Activated CD4-positive, alpha-beta T cell treated with anti-CD3 and anti-CD28 coated beads, Interleukin-10, Interleukin-2, amounts not matched to agents 100 ng/mL and 50 ng/mL, durations not matched to agents 16 hours and 8 hours (primary cell): Measurements from ENCODE around the gene CHN2.

ENCODE experiments used
- DNase-seq: peaks from one replicate; pipeline ENCODE4 v3.0.0-alpha.2; 2020

Gene CHN2

DNA sequence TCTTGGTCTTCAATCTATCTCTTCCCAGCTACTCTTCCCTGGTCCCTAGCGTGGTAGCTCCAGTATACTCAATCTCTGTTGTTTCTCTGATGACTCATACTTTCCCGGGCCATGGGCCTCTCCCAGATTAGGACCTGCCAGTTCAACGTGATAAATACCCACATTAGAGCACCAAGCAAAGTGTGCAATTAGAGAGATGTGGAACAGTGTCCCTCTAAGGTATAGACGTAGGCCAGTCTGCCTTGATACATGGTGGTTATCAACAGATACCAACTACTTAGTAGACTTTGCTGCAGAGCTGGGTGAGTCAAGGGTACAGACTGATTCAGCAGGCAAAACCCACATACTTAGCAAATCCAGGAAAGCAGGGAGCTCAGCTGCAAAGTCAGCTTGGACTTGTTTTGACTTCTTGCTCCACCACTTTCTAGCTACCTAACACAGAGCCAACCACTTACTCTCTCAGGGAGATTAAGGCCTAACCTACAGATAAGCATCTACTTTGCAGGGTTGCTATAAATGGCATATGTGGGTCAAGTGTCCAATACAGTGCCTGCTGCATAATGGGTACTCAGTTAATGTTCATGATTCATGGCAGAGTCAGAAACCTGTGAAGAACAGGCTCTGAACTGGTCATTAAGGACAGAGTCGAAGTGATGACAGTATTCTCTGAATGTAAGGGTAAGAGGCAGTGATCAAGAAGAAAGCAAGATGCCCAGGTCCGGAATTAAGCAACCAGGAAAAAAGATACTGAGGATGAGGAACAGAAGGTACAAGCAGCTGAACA, 176.1 kb downstream of the CHN2 start:
- no peak for DNase-seq

GRCh38 chr7:29371472-29371871, 176.9 kb downstream of the CHN2 start:
- DNase-seq = no peak

- DNase-seq = no peak
Measured at GRCh38 chr7:29372351-29373090, 177.9 kb downstream of the CHN2 start.

DNA sequence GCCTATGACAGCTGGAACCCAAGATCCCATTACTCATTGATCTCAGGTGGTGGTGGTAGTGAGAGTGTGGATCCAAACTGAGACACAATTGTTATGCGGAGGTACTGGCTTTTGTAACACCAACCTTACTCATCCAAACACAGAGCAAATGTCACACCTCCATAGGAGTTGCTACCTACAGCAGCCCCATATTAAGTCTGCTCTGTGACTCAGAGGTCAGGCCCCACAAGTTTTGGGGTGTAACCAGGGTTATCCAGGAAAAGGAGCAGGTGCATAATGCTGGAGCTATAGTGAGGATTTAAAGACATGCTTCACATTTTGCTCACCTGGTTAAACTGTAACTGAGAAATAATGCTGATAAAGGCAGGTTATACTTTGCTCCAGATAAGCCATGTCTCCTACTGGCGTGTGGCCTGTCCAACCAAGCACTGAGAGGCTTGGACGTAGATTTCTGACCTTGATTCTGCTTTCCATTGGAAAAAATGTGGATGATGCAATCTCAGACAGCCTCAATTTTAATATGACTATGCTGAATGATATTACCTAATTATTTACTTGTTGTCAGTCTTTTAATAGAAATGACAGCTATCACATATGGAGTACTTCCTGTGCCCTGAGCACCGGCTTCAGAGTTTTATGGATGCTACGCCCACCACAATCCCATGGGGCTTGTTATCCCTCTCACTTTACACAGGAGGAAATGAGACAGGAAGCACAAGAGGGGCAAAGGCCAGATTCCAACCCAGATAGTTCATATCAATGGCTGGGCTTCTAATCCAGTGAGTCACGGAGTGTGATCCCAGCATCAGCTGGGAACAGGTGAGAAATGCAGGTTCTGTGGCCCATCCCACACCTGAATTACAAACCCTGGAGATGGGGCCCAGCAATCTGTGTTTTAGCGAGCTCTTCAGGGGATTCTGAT, 181.3 kb downstream of the CHN2 start:
- no peak for DNase-seq

DNA sequence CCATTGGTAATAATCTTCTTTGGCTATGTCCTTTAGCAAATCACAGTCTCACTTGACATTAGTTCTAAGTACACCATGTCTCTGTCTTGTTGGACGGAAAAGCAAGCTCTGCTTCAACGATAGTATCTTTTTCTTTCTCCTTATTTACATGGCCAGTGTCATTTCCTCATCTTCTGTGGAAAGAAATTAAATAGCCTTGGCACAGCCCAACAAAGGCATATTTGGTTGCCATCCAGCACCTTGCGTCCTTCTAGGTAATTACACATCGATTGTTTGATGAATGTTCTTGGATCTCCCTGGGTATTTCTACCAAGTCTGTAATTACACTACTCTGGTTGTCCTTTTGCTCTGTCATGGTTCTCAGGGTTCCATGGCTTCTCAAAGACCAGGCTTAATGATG, 183.1 kb downstream of the CHN2 start:
- DNase-seq = no peak

GRCh38 chr7:29379551-29379950, 185.0 kb downstream of the CHN2 start:
- DNase-seq = no peak

DNA sequence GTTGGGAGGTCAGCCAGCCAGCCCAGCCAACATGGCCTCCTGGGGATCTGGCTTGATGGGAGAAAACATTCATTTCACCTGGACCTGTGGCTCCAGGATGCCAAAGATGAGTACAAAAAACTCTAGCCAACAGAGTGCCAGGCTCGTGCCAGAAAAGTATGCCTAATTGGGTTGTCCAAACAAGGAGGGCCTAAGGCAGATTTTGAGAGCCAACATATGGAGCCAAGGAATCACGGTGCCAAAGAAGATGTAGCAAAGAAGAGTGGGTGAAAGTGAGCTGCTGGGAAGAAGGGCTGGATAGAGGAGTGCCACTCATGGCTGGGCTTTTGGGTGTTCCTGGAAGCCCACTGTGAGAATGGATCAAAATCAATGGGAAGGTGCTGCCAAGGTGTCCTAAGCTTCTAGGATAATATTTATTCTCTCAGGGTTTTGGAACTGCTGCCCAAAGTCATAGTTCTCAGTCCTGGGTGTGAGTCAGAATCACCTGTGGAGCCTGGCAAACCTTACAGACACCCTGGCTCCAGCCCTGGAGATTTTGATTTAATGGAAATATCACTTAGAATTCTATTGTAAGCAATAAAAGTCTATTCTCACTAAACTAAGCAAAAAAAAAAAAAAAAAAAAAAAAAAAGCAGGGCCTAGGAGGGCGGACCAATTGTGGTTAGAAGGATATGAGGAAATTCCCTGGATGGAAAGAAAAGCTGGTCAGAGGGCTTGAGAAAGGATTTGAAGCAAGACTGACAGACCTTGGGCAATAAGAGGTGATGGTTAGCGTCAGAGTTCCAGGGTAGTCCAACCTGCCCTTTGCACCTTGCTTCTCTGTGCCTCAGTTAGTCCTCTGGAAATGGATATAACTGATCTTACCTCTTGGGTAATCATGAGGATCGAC, 186.9 kb downstream of the CHN2 start:
- no peak for DNase-seq

GRCh38 chr7:29384277-29384676, 189.7 kb downstream of the CHN2 start:
- DNase-seq = no peak

DNA sequence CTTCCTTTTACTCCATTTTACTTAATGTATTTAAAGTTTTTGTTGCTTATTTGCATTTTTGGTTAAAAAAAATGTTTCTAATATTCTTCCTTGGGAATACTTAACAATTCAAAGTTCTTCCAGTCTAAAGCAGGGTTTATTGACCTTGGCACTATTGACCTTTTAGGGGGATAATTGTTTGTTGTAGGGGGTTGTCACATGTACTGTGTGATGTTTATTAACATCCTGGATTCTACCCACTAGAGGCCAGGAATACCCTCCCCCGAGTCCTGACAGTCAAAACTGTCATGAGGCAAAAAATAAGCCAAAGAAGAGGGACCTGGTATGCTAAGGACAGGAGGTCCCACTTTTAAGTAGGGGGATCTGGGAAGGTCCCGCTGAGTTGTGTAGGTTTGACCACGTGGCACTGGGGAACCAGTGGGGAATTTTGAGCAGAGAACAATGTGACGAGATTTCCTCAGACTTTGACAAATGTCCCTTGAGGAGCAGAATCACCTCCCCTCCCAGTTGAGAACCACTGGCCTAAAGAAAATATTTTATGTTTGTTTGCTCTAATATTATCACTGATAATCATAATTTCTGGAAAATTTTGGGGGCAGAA, 190.7 kb downstream of the CHN2 start:
- DNase-seq = no peak

DNA sequence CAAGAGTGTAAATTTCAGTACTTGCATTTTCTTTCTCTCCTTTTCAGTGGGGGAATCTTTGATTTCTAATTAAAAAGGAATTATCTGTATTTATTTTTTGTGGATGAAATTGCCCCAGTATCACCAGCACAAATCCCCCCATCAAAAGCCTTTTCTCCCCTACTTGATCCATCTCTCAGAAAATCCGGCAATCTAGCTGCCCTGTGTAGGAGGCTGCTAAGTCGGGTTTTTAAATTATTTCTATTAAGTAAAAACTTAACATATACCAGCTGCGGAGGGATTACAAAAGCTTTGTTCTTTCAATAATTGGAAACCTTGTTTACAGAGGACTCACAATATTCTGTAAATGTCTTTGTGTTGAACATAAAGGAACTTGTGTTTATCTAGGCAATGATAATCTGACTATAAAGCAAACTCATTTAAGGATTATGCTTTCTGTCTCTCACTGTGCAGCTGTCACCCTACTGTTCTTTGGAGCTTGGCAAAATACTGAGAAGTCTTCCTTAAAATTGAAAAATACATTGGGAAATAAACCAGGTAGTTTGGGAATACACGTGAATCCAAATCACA, 191.7 kb downstream of the CHN2 start:
- DNase-seq = no peak

DNA sequence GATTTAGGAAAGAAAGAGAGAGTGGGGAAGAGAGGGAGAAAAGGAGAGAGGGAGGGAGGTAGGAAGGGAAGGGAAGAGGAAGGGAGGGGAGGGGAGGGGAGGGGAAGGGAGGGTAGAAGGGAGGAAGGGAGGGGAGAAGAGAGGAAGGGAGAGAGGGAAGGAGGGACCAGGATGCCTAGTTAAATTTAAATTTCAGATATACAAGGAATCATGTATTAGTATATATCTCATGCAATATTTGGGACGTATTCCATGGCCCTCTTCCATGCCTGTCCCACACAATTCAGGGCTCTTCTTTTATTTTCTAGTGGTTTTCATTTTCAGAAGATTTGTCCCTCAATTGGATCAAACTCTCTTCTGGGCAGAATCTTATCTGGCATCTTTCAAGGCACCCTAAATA, 196.7 kb downstream of the CHN2 start:
- no peak for DNase-seq

DNA sequence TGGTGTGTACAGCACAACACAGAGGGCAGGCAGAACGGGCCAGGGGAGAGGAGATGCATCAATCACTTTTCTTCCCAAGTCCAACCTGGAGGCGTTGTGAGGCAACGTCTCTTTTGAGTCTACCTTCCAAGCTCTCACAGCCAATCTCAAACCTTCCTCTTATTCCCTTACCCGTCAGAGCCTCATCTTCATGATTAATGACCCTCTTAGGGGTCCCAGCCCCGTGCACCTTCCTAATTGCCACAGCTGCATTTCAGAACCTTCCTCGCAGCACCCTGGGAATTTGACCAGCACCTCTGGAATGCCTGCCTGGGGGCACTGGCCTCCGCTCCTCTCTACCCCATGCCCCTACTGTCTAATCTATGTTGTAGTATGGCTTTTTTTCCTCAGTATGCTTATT, 199.7 kb downstream of the CHN2 start:
- no peak for DNase-seq

GRCh38 chr7:29396563-29396962, 202.0 kb downstream of the CHN2 start:
- no peak for DNase-seq

- no peak for DNase-seq
Measured at GRCh38 chr7:29397398-29397797, 202.8 kb downstream of the CHN2 start.

DNA sequence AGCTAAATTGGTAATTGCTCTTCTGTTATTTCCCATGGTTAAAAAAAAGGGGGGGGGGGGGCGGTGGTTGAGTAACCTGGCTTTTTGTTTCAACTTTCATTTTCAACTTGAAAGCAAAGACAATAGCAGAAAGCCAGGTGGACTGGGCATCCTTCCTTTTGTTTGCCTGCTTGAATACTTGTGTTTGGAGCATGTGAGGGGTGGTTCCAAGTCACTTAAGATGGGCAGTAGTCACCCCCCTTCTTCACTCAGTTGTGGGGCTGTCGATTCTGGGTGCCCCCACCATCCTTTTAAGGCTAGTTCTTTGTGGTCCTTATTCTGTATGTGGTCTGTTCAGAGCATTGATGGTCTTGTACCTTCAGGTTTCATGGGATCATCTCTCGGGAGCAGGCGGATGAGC, 203.4 kb downstream of the CHN2 start:
- DNase-seq = no peak

DNA sequence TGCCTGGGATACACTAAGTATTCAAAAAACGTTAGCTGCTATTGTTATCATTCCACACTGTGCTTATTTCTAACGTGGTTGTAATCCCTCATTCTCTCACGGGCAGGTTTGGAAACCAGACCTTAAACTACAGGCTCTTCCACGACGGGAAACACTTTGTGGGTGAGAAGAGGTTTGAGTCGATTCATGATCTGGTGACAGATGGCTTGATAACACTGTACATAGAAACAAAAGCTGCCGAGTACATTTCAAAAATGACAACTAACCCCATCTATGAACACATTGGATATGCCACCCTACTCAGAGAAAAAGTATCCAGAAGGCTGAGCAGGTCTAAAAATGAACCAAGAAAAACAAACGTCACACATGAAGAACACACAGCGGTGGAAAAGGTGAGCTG, 205.9 kb downstream of the CHN2 start:
- no peak for DNase-seq

DNA sequence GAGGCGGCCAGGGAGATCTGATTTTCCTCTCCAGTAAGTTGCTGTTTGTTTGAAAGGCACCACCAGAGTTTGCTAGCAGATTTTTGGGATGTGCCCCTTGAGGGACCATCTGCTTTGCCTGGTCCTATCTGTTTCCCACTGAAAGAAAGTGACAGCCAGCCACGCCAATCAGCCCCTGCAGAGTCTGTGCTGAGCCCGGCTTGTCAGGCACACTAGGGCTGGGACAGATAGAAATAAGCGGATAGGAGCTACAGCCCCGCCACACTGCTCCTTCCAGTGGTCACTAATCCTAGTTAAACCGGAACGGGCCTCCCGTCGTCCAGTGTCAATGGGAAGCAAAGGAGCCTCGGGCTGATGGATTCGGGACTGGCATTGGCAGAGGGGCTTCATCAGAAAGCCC, 207.2 kb downstream of the CHN2 start:
- DNase-seq = no peak

- DNase-seq = no peak
Measured at GRCh38 chr7:29405891-29406290, 211.3 kb downstream of the CHN2 start.

DNA sequence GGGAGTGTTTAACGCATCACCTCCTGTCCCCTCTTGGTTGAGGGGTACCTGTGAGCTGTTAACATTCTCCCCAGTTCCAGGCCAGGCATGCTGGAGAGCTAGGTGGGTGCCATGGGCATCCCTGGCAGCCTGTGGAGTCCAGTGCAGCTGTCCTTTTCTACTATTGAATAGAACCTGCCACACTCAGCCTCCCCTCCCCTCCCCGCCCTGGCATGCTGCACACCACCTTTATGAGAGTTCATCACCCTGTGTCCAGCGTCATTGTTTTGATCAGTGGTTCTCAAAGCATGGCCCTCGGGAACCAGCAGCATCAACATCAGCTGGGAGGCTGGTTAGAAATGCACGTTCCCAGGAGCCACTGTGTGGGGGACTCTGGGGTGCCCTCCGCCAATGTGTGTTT, 211.8 kb downstream of the CHN2 start:
- DNase-seq = no peak

DNA sequence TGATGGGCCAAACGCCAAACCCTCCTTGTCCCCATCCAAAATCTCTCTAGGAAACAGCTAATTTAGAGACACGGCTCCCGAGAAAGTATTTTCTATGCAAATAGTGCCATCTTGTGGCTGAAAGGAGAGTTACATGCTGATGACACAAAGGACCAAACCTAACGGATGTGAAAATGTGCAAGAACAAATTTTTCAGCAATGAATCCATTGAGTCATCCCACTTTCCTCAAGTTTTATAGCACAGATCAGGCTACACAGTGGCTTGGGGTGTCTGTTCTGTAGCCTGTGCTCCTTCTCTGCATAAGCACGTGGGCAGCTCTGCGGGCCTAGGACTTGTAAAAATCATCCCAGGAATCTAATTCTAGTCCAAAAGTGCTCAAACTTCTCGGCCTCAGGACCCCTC, 214.3 kb downstream of the CHN2 start:
- peak; percentile 74 for DNase-seq

- DNase-seq = no peak
Measured at GRCh38 chr7:29410996-29411395, 216.4 kb downstream of the CHN2 start.

- no peak for DNase-seq
Measured at GRCh38 chr7:29412912-29413311, 218.3 kb downstream of the CHN2 start.
